ENCODE results near the gene COLQ.

- no peak for TF ChIP-seq CTCF (IDR thresholded peaks at IDR 0.05)
- no peak for TF ChIP-seq POLR2A (IDR thresholded peaks at IDR 0.05)
Observed at GRCh38 chr3:15522016-15522415, 510 bp upstream of the COLQ start.
